Measurements from ENCODE around the gene KAT14.
"Not testable (repeated sequence)": the region's sequence is repeated elsewhere in the genome, so short reads cannot be mapped to it uniquely, and the experiment has no call there.

The KAT14 gene

DNA sequence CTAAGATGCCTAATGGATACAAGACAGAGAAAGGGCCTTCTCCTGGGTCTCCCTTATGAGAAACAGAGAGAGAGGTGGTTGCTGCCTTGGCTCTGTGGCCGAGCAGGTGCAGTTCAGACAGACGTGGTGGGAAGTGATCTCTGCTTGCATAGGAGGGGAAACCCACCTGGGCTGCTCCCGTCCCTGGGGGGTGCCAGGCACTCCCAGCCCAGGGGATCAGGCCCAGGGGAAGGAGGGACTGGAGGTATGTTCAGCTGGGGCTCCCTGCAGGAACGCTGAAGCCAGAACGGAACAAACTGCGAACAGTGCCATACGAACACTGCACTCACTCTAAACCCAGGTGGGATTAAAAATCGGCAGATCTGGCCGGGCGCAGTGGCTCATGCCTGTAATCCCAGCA, 44.3 kb upstream of the KAT14 start:
- in situ Hi-C loops (cut with HindIII; ENCODE audit: low sequenced_read_pairs), result no loop called here
- TF ChIP-seq, protein P1, sequence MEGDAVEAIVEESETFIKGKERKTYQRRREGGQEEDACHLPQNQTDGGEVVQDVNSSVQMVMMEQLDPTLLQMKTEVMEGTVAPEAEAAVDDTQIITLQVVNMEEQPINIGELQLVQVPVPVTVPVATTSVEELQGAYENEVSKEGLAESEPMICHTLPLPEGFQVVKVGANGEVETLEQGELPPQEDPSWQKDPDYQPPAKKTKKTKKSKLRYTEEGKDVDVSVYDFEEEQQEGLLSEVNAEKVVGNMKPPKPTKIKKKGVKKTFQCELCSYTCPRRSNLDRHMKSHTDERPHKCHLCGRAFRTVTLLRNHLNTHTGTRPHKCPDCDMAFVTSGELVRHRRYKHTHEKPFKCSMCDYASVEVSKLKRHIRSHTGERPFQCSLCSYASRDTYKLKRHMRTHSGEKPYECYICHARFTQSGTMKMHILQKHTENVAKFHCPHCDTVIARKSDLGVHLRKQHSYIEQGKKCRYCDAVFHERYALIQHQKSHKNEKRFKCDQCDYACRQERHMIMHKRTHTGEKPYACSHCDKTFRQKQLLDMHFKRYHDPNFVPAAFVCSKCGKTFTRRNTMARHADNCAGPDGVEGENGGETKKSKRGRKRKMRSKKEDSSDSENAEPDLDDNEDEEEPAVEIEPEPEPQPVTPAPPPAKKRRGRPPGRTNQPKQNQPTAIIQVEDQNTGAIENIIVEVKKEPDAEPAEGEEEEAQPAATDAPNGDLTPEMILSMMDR (IDR thresholded peaks at IDR 0.05; ENCODE audit: low read depth, low read length), result no peak
- no peak for DNase-seq (ENCODE audit: low read depth, low spot score)
- H3K4me3 ChIP-seq (ENCODE audit: low read depth, low read length), result no peak overlapping the region

DNA sequence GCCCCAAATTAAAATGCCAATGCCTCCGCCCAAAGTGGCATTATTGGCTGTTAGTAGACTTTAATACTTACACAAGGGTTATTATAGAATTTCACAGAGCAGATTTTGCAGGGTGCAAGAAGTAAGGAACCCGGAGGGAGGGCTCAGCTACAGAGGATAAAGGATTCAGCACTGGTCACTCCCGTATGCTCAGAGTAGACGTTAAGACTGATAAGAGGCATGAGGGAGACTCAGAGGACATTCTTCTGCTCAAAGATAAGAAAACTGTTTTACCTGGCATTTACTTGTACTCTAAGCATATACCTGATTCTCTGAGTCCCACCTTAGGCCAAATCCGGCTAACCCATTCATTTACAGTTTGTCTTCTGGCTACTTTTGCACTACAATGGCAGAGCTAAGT, 43.5 kb upstream of the KAT14 start:
- in situ Hi-C loops (cut with HindIII; ENCODE audit: low sequenced_read_pairs), result no loop called here
- DNase-seq (ENCODE audit: low read depth, low spot score), result no peak
- TF ChIP-seq, protein P1 (IDR thresholded peaks at IDR 0.05; ENCODE audit: low read depth, low read length), result no peak
- no peak overlapping the region for H3K4me3 ChIP-seq (ENCODE audit: low read depth, low read length)

DNA sequence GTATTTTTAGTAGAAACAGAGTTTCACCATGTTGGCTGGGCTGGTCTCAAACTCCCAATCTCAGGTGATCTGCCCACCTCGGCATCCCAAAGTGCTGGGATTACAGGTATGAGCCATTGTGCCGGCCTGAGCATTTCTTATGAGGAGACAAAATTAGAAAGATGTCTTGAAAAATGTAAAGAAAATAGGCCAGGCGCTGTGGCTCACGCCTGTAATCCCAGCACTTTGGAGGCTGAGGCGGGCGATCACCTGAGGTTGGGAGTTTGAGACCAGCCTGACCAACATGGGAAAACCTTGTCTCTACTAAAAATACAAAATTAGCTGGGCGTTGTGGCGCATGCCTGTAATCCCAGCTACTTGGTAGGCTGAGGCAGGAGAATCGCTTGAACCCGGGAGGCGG, 37.1 kb upstream of the KAT14 start:
- in situ Hi-C loops (cut with HindIII; ENCODE audit: low sequenced_read_pairs); H3K4me3 ChIP-seq (ENCODE audit: low read depth, low read length); DNase-seq (ENCODE audit: low read depth, low spot score): not testable (repeated sequence)

DNA sequence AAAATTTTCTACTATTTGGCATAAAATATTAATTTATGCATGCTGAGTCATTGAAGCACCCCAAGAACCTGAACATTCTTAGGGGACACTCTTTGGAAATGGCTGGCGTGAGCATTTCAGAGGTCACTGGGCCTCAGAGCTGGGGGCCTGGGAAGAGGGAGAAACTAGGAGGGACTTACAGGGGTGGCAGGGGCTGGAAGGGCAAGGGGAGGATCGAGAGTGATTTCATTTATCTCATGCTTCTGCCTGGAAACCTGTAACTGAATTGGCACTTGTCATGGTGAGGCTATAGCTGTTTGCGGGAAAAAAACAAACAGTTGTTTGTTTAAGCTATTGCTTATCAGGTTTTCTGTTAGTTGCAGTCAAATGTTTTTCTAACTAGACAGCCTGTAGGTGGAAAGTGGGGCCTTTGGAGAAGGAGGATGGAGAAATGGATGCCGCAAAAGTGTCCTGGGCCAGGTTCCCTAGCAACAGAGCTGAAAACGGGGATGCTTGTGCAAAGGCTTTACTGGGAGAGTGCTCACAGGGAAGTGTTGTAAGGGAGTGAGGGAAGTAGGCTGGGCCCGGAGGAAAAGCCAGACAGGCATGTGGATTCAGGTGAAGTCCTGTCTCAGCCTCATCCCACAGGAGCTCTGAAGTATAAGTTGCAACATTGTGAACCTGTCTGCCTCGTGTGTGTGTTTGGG, 36.4 kb upstream of the KAT14 start:
- TF ChIP-seq, protein P1 (IDR thresholded peaks at IDR 0.05; ENCODE audit: low read depth, low read length), result no peak
- H3K4me3 ChIP-seq (ENCODE audit: low read depth, low read length), result no peak overlapping the region
- in situ Hi-C loops (cut with HindIII; ENCODE audit: low sequenced_read_pairs), result no loop called here
- no peak for DNase-seq (ENCODE audit: low read depth, low spot score)

DNA sequence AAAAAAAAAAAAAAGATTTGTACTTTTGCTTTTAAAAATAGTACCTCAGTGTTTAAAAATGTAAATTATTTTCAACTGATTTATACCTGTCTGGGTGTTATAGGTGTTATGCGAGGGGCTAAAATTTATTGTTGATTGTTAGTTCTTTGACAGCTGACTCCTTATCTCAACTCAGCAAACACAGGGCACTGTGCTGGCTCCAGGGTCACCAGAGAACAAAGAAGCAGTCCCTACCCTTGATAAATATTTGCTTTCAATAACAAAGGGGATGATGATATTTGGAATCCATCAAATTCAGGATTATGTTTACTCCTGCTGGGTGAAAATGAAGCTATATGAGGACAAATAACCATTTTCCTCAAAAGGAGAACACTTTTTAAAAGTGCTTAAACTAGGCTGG, 34.2 kb upstream of the KAT14 start:
- TF ChIP-seq, protein P1 (IDR thresholded peaks at IDR 0.05; ENCODE audit: low read depth, low read length), result no peak
- no peak for DNase-seq (ENCODE audit: low read depth, low spot score)
- no peak overlapping the region for H3K4me3 ChIP-seq (ENCODE audit: low read depth, low read length)
- in situ Hi-C loops (cut with HindIII; ENCODE audit: low sequenced_read_pairs), result no loop called here

DNA sequence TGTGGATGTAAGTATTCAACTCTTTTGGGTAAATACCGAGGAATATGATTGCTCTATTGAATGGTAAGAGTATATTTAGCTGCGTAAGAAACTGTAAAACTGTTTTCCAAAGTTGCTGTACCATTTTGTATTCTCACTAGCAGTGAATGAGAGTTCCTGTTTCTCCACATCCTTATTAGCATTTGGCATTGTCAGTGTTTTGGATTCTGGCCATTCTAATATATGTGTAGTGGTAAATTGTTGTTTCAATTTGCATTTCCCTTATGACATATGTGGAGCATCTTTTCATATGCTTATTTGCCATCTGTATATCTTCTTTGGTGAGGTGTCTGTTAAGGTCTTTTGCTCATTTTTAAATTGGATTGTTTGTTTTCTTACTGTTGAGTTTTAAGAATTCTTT, 29.3 kb upstream of the KAT14 start:
- TF ChIP-seq, protein P1 (IDR thresholded peaks at IDR 0.05; ENCODE audit: low read depth, low read length), result no peak
- no peak overlapping the region for H3K4me3 ChIP-seq (ENCODE audit: low read depth, low read length)
- in situ Hi-C loops (cut with HindIII; ENCODE audit: low sequenced_read_pairs), result no loop called here
- DNase-seq (ENCODE audit: low read depth, low spot score), result no peak

DNA sequence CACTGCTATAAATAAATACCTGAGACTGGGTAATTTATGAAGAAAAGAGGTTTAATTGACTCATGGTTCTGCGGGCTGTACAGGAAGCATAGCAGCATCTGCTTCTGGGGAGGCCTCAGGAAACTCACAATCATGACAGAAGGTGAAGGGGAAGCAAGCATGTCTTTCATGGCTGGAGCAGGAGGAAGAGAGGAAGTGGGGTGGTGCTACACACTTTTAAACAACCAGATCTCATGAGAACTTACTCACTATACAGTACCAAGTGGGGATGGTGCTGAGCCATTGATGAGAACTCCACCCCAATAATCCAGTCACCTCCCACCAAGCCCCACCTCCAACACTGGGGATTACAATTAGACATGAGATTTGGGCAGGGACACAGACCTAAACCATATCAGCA, 9.1 kb upstream of the KAT14 start:
- H3K4me3 ChIP-seq (ENCODE audit: low read depth, low read length); DNase-seq (ENCODE audit: low read depth, low spot score); in situ Hi-C loops (cut with HindIII; ENCODE audit: low sequenced_read_pairs): not testable (repeated sequence)

DNA sequence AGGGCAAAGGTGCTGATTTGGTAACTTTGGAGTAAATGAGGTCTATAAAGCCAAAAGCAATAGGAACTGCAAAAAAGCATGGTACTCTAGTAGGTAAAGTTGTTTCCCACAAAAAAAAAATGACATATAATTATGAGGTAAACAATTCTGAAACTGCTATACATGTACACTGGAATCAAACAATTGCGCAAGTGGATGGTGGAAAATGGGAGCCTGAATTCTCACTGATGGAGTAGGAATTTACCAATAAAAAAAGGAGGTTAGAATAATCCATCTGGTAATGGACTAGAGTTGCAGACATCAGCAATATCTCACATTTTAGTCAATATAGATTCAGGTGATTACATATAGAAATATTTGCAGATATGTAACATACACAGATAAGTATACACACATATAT, 5.0 kb upstream of the KAT14 start:
- DNase-seq (ENCODE audit: low read depth, low spot score), result no peak
- in situ Hi-C loops (cut with HindIII; ENCODE audit: low sequenced_read_pairs), result no loop called here
- TF ChIP-seq, protein P1 (IDR thresholded peaks at IDR 0.05; ENCODE audit: low read depth, low read length), result no peak
- H3K4me3 ChIP-seq (ENCODE audit: low read depth, low read length), result no peak overlapping the region
